Body of pancreas (tissue), 4 donors: Measurements from ENCODE around the gene CHTOP.

ENCODE experiments used
- CTCF ChIP-seq, 7 experiments: fragments of 450-650 bp in 4 of 7; fragments of 200-600 bp in 3 of 7; sonication (generic) in 3 of 7; IDR thresholded peaks; one replicate each; pipeline ENCODE4 v1.5.1; 2016 to 2019; ENCODE audit warnings: antibody characterized with exemption in 7 of 7
- POLR2A ChIP-seq, 3 donors: fragments of 450-650 bp; IDR thresholded peaks; one replicate each; pipeline ENCODE4 v1.6.1; 2016; ENCODE audit warnings: antibody characterized with exemption in 3 of 3, mild to moderate bottlenecking in 2 of 3

DNA sequence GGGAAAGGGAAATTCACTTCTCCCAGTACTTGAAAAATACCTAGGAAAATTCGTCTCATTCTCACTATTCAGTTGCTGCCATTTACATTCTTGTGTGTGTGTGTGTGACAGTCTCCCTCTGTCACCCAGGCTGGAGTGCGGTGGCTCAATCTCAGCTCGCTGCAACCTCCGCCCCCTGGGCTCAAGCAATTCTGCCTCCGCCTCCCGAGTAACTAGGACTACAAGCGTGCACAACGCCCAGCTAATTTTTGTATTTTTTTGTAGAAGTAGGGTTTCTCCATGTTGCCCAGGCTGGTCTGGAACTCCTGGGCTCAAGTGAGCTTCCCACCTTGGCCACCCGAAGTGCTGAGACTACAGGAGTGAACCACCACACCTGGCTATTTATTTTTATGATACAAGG, 25.8 kb downstream of the CHTOP start:
- TF ChIP-seq CTCF (IDR thresholded peaks at IDR 0.05) (no peak), POLR2A (IDR thresholded peaks at IDR 0.05) (no peak)
